Neural progenitor cell (in vitro differentiated cells): ENCODE results near the gene CCR4. TPM values are rescaled to one million over a fixed set of nuclear protein-coding genes. Genes with fewer than 3 reads are reported as not detected.
A peak's percentile ranks its signal among the peaks of the same experiment; 100 is the strongest.
"Not testable (repeated sequence)": the region's sequence is repeated elsewhere in the genome, so short reads cannot be mapped to it uniquely, and the experiment has no call there.

Experiments
- DNase-seq: peaks from one replicate; pipeline ENCODE4 v3.0.0-alpha.2; 2016; ENCODE audit warnings: low spot score
- H2AFZ ChIP-seq: fragments of 200-600 bp; sonication (generic); replicated peaks from 2 replicates; pipeline ENCODE4 v1.6.1; 2016; ENCODE audit warnings: antibody characterized with exemption
- H3F3A ChIP-seq: fragments of 200-600 bp; sonication (generic); 2 replicates; pipeline ENCODE4 v1.6.1; 2016; ENCODE audit warnings: antibody characterized with exemption, low read depth
- H3K27ac ChIP-seq: fragments of 200-600 bp; sonication (generic); 2 replicates; pipeline ENCODE4 v1.5.1; 2016; ENCODE audit warnings: mild to moderate bottlenecking
- H3K27me3 ChIP-seq: fragments of 200-600 bp; sonication (generic); 2 replicates; pipeline ENCODE4 v1.6.1; 2016; ENCODE audit warnings: mild to moderate bottlenecking, moderate library complexity
- H3K36me3 ChIP-seq: fragments of 200-600 bp; sonication (generic); 2 replicates; pipeline ENCODE4 v1.5.1; 2016
- H3K4me1 ChIP-seq: fragments of 200-600 bp; sonication (generic); 2 replicates; pipeline ENCODE4 v1.6.1; 2016; ENCODE audit warnings: mixed run types
- H3K4me2 ChIP-seq: fragments of 200-600 bp; sonication (generic); 2 replicates; pipeline ENCODE4 v1.6.1; 2016
- H3K4me3 ChIP-seq: fragments of 200-600 bp; sonication (generic); 2 replicates; pipeline ENCODE4 v1.5.1; 2016
- H3K79me2 ChIP-seq: fragments of 200-600 bp; sonication (generic); 2 replicates; pipeline ENCODE4 v1.6.1; 2016; ENCODE audit warnings: low read depth
- H3K9ac ChIP-seq: fragments of 200-600 bp; sonication (generic); 2 replicates; pipeline ENCODE4 v1.6.1; 2016
- H3K9me3 ChIP-seq: fragments of 200-600 bp; sonication (generic); 2 replicates; pipeline ENCODE4 v1.5.1; 2016; ENCODE audit warnings: low read depth
- H4K20me1 ChIP-seq: fragments of 200-600 bp; sonication (generic); 2 replicates; pipeline ENCODE4 v1.6.1; 2016; ENCODE audit warnings: low read depth
- H3K27ac Mint-ChIP-seq: 3 replicates; pipeline ENCODE4 v1.8.0; 2021; ENCODE audit warnings: mixed read lengths
- H3K27me3 Mint-ChIP-seq: 2 replicates; pipeline ENCODE4 v1.8.0; 2022; ENCODE audit warnings: low read depth, mild to moderate bottlenecking, inconsistent platforms, moderate library complexity, mixed read lengths; ENCODE audit not compliant: insufficient read depth
- H3K36me3 Mint-ChIP-seq: 3 replicates; pipeline ENCODE4 v1.8.0; 2021; ENCODE audit warnings: mixed read lengths
- H3K4me1 Mint-ChIP-seq: 3 replicates; pipeline ENCODE4 v1.8.0; 2021; ENCODE audit warnings: mixed read lengths
- H3K4me3 Mint-ChIP-seq: 3 replicates; pipeline ENCODE4 v1.8.0; 2021; ENCODE audit warnings: mild to moderate bottlenecking, moderate library complexity, mixed read lengths
- H3K9me3 Mint-ChIP-seq: 3 replicates; pipeline ENCODE4 v1.8.0; 2020; ENCODE audit warnings: mixed read lengths
- CTCF ChIP-seq: fragments of 200-600 bp; sonication (generic); IDR thresholded peaks from 2 replicates; pipeline ENCODE4 v1.5.1; 2017; ENCODE audit warnings: antibody characterized with exemption, mild to moderate bottlenecking
- EZH2 ChIP-seq: fragments of 200-600 bp; sonication (generic); IDR thresholded peaks from 2 replicates; pipeline ENCODE4 v1.6.1; 2017; ENCODE audit warnings: antibody characterized with exemption, mild to moderate bottlenecking, moderate library complexity
- EZH2phosphoT487 ChIP-seq: fragments of 200-600 bp; sonication (generic); IDR thresholded peaks from 2 replicates; pipeline ENCODE4 v1.6.1; 2017; ENCODE audit warnings: antibody characterized with exemption
- total RNA-seq: library from RNA; depleted of rRNA; stranded (reverse); fragments of >200 nt; gene quantifications from 2 replicates; pipeline ENCODE4 v1.2.3, GENCODE V29; 2015; ENCODE audit warnings: low replicate concordance

CCR4 gene
- not detected in 2 replicates for total RNA-seq

- H3K4me1 ChIP-seq, result no peaks in the 10 kb centered on the region
- no peaks in the 10 kb centered on the region for H3F3A ChIP-seq
- no peak within 1 kb of the TSS for H2AFZ ChIP-seq
- no peak within 1 kb of the TSS for H3K4me3 Mint-ChIP-seq
- H3K4me3 ChIP-seq, result no peak within 1 kb of the TSS
- H3K27ac ChIP-seq, result no peak within 1 kb of the TSS
- no peaks in the 10 kb centered on the region for H3K79me2 ChIP-seq
- DNase-seq, result no peak
- H3K4me2 ChIP-seq, result no peak within 1 kb of the TSS
- no peaks in the 10 kb centered on the region for H3K36me3 ChIP-seq
- H3K4me1 Mint-ChIP-seq, result no peaks in the 10 kb centered on the region
- no peaks in the 10 kb centered on the region for H3K9me3 Mint-ChIP-seq
- H3K9me3 ChIP-seq, result no peaks in the 10 kb centered on the region
- no peaks in the 10 kb centered on the region for H3K27me3 Mint-ChIP-seq
- no peaks in the 10 kb centered on the region for H3K36me3 Mint-ChIP-seq
- no peaks in the 10 kb centered on the region for H4K20me1 ChIP-seq
- no peak for TF ChIP-seq CTCF
- TF ChIP-seq EZH2, result no peak
- no peak for TF ChIP-seq EZH2phosphoT487
- H3K27ac Mint-ChIP-seq, result no peak within 1 kb of the TSS
- H3K9ac ChIP-seq, result no peak within 1 kb of the TSS
- H3K27me3 ChIP-seq, result no peaks in the 10 kb centered on the region
These were observed at the start of gene CCR4 for GRCh38 chr3:32951410-32951811. CCR4 (plus strand) TSS chr3:32951644; CDS start chr3:32953423, 1,779 bp downstream.

GRCh38 chr3:32902887-32903371 lies 48.5 kb upstream of the CCR4 start:
- not testable (repeated sequence) for H3K36me3 Mint-ChIP-seq, H3K27ac Mint-ChIP-seq, H3K27ac ChIP-seq, H3K36me3 ChIP-seq, H3K27me3 Mint-ChIP-seq, H3K27me3 ChIP-seq, H3K9me3 ChIP-seq, H3K9ac ChIP-seq, H3K4me1 Mint-ChIP-seq, H3K4me3 Mint-ChIP-seq, H3K9me3 Mint-ChIP-seq
- TF ChIP-seq CTCF, result peak; percentile 59
- peaks cover 28% of the 10 kb centered on the region for H3K79me2 ChIP-seq
- H3K4me1 ChIP-seq, result peaks cover 11% of the 10 kb centered on the region
- H4K20me1 ChIP-seq, result peaks cover 31% of the 10 kb centered on the region
- H3K4me2 ChIP-seq, result peak overlapping the region; percentile 66
- peak; percentile 73 for DNase-seq
- peaks cover 45% of the 10 kb centered on the region for H3F3A ChIP-seq
- H3K4me3 ChIP-seq, result peak overlapping the region; percentile 47
- peak overlapping the region; percentile 77 for H2AFZ ChIP-seq

- H3K27me3 ChIP-seq, result no peaks in the 10 kb centered on the region
- H3K27me3 Mint-ChIP-seq, result peaks cover 2% of the 10 kb centered on the region
- H2AFZ ChIP-seq, result no peak overlapping the region
- peaks cover 18% of the 10 kb centered on the region for H3K79me2 ChIP-seq
- no peaks in the 10 kb centered on the region for H3K9me3 ChIP-seq
- peaks cover 2% of the 10 kb centered on the region for H3K4me1 Mint-ChIP-seq
- no peak overlapping the region for H3K9ac ChIP-seq
- no peak for DNase-seq
- H3K4me3 ChIP-seq, result no peak overlapping the region
- H3K27ac Mint-ChIP-seq, result no peak overlapping the region
- H3K4me1 ChIP-seq, result peaks cover under 1% of the 10 kb centered on the region
- H4K20me1 ChIP-seq, result peaks cover 21% of the 10 kb centered on the region
- no peak overlapping the region for H3K4me2 ChIP-seq
- no peaks in the 10 kb centered on the region for H3K36me3 ChIP-seq
- TF ChIP-seq CTCF (no peak), EZH2phosphoT487 (no peak), EZH2 (no peak)
- H3K36me3 Mint-ChIP-seq, result peaks cover 7% of the 10 kb centered on the region
- peaks cover 35% of the 10 kb centered on the region for H3F3A ChIP-seq
- no peaks in the 10 kb centered on the region for H3K9me3 Mint-ChIP-seq
- no peak overlapping the region for H3K27ac ChIP-seq
- H3K4me3 Mint-ChIP-seq, result no peak overlapping the region
These were observed 47.5 kb upstream of the CCR4 start for GRCh38 chr3:32903953-32904352.
